ENCODE data around the gene NUDT19. TPM values are rescaled to one million over a fixed set of nuclear protein-coding genes. Genes with fewer than 3 reads are reported as not detected.

Gene NUDT19
- total RNA-seq, 1 experiment from 2014 or later, result 6.1 TPM

- Histone ChIP-seq H3K23ac (ENCODE audit: insufficient read length, low read depth, low read length) (no peak overlapping the region), H4K8ac (replicated peaks; ENCODE audit: insufficient read length, low read depth, low read length) (no peak overlapping the region), H3K9me3 (ENCODE audit: control insufficient read depth, low read depth, low read length) (no peaks in the 10 kb centered on the region), H2AFZ (ENCODE audit: low read length) (no peak overlapping the region), H3K4me1 (ENCODE audit: insufficient read depth, low read length) (no peaks in the 10 kb centered on the region), H3K18ac (ENCODE audit: insufficient read length, low read depth, low read length) (no peak overlapping the region), H2BK12ac (ENCODE audit: insufficient read length, low read depth, low read length) (no peak overlapping the region), H4K20me1 (ENCODE audit: control insufficient read depth, insufficient read depth, insufficient read length) (no peaks in the 10 kb centered on the region), H3T11ph (ENCODE audit: low read length) (no peak overlapping the region), H2BK120ac (ENCODE audit: low read depth, low read length, poor library complexity, severe bottlenecking) (no peak overlapping the region), H2BK15ac (ENCODE audit: low read depth, low read length) (no peak overlapping the region), H2BK20ac (ENCODE audit: low read depth, low read length, poor library complexity, severe bottlenecking) (no peak overlapping the region), H3K56ac (ENCODE audit: insufficient read length, low read depth, low read length) (no peak overlapping the region), H3K14ac (ENCODE audit: insufficient read depth, low read length) (no peak overlapping the region), H3K23me2 (ENCODE audit: insufficient read length, low read depth, low read length, poor library complexity, severe bottlenecking) (peaks cover 9% of the 10 kb centered on the region), H3K27me3 (ENCODE audit: insufficient read depth, low read length) (peaks cover 18% of the 10 kb centered on the region; the same call in 1 of the 2 replicates), H3K4ac (ENCODE audit: low read depth, low read length) (no peak overlapping the region), H3K9ac (ENCODE audit: extremely low read depth, insufficient read length, low read length) (no peak overlapping the region), H3K4me2 (ENCODE audit: insufficient read depth, insufficient read length, low read length) (peak overlapping the region; percentile 92), H3K27ac (ENCODE audit: insufficient read length, low read depth, low read length) (no peak overlapping the region), H2AK5ac (ENCODE audit: insufficient read length, low read length) (no peak overlapping the region), H2BK5ac (ENCODE audit: insufficient read length, low read length) (no peak overlapping the region), H3K79me2 (ENCODE audit: insufficient read depth, low read length) (peaks cover 19% of the 10 kb centered on the region; the same call in 1 of the 2 replicates), H3K79me1 (ENCODE audit: insufficient read depth, low read depth, low read length, poor library complexity, severe bottlenecking) (peaks cover 10% of the 10 kb centered on the region), H4K91ac (ENCODE audit: insufficient read length, low read depth, low read length) (no peak overlapping the region), H4K5ac (ENCODE audit: insufficient read length, low read depth, low read length) (no peak overlapping the region)
- Mint-ChIP-seq H3K36me3 (ENCODE audit: insufficient read depth in 1 of 3, low read depth in 3 of 3) (peaks cover 0 to 5% (median 5%) of the 10 kb centered on the region in 3 experiments; a peak in 2 of 7 replicates), H3K4me3 (peak overlapping the region; percentile 89 to 97), H3K4me1 (peaks cover 28 to 29% of the 10 kb centered on the region in 2 experiments), H3K27me3 (ENCODE audit: low read depth) (peaks cover 33% of the 10 kb centered on the region), H3K9me3 (peaks cover 0 to 1% of the 10 kb centered on the region in 2 experiments; a peak in 3 of 5 replicates), H3K27ac (no peak overlapping the region)
- DNase-seq, result no peak
- no CpG with 5 or more reads among the region's 10 CpGs for WGBS (ENCODE audit: extremely low coverage, insufficient read length, low lambda C conversion rate)
- TF ChIP-seq CTCF (conservative IDR thresholded peaks at IDR 0.05), result no peak
These were observed 18.0 kb upstream of the NUDT19 start for GRCh38 chr19:32673573-32673972.
